Spleen (tissue), 11 donors: ENCODE data around the gene SERPINB12. TPM values are rescaled to one million over a fixed set of nuclear protein-coding genes. Genes with fewer than 3 reads are reported as not detected.

Source experiments
- DNase-seq: peaks from one replicate; pipeline ENCODE4 v3.0.0-alpha.2; 2020
- H3K27ac ChIP-seq, 8 donors: fragments of 200-600 bp; sonication (generic) in 7 of 8; 1 replicate in 4 of 8; 2 replicates in 4 of 8; pipeline versions ENCODE4 v1.5.0 to v1.8.0; 2016 to 2021; ENCODE audit warnings: inconsistent platforms in 4 of 8, mild to moderate bottlenecking in 4 of 8, moderate library complexity in 1 of 8
- H3K27me3 ChIP-seq, 7 donors: fragments of 200-600 bp; sonication (generic) in 6 of 7; replicated peaks in 1 of 7; 1 replicate in 4 of 7; 2 replicates in 3 of 7; pipeline versions ENCODE4 v1.5.0 to v1.8.0; 2016 to 2021; ENCODE audit warnings: inconsistent platforms in 3 of 7, mild to moderate bottlenecking in 1 of 7
- H3K36me3 ChIP-seq, 6 donors: fragments of 200-600 bp; sonication (generic) in 5 of 6; 1 replicate in 4 of 6; 2 replicates in 2 of 6; pipeline versions ENCODE4 v1.5.0 to v1.8.0; 2016 to 2021; ENCODE audit warnings: inconsistent platforms in 2 of 6
- H3K4me1 ChIP-seq, 6 donors: fragments of 200-600 bp; sonication (generic) in 5 of 6; 1 replicate in 3 of 6; 2 replicates in 3 of 6; pipeline versions ENCODE4 v1.5.0 to v1.8.0; 2016 to 2021; ENCODE audit warnings: inconsistent platforms in 3 of 6
- H3K4me3 ChIP-seq, 8 donors: fragments of 200-600 bp; sonication (generic) in 7 of 8; 1 replicate in 4 of 8; 2 replicates in 4 of 8; pipeline versions ENCODE4 v1.5.0 to v1.8.0; 2016 to 2021; ENCODE audit warnings: inconsistent platforms in 4 of 8, mild to moderate bottlenecking in 4 of 8, moderate library complexity in 2 of 8
- H3K9me3 ChIP-seq, 8 donors: fragments of 200-600 bp; sonication (generic) in 7 of 8; 1 replicate in 4 of 8; 2 replicates in 4 of 8; pipeline versions ENCODE4 v1.5.0 to v1.8.0; 2016 to 2021; ENCODE audit warnings: inconsistent platforms in 4 of 8
- CTCF ChIP-seq, 11 experiments: fragments of 200-600 bp in 7 of 11; fragments of 450-650 bp in 4 of 11; sonication (generic) in 4 of 11; IDR thresholded peaks in 8 of 11; conservative IDR thresholded peaks in 3 of 11; 1 replicate in 7 of 11; 2 replicates in 4 of 11; pipeline versions ENCODE4 v1.4.0 to v1.8.0; 2016 to 2021; ENCODE audit warnings: antibody characterized with exemption in 11 of 11, inconsistent platforms in 4 of 11, mild to moderate bottlenecking in 1 of 11
- POLR2A ChIP-seq, 3 donors: fragments of 450-650 bp; IDR thresholded peaks; one replicate each; pipeline ENCODE4 v1.5.1; 2017; ENCODE audit warnings: antibody characterized with exemption in 3 of 3, mild to moderate bottlenecking in 1 of 3
- POLR2AphosphoS5 ChIP-seq, 3 donors: sonication (generic); formaldehyde crosslinking; IDR thresholded peaks; one replicate each; pipeline ENCODE4 v1.5.1; 2017; ENCODE audit warnings: antibody characterized with exemption in 3 of 3
- WGBS, 5 donors: extraction: QIAGEN DNeasy Blood & Tissue Kit in 3 of 5; methylation state at CpG; one replicate each; pipeline versions ENCODE4 v1.1.5 to v1.1.7; 2013 to 2018; 5-methylcytosine and 5-hydroxymethylcytosine counted together
- intact Hi-C: fragments of 100-400 bp; cut with DNase I; formaldehyde crosslinking; loops from one replicate; pipeline ENCODE4 v1.15.0; 2023; ENCODE audit warnings: low total_unique reads
- polyA plus RNA-seq, 3 donors: library from polyadenylated mRNA; stranded (reverse); fragments of 200-250 nt; gene quantifications; one replicate each; pipeline ENCODE4 v1.2.1, GENCODE V29; 2013
- total RNA-seq, 7 donors: library from RNA; depleted of rRNA in 3 of 7; stranded (reverse); fragments of >200 nt in 3 of 7; fragmentation: NEBNext Ultra II Directional in 4 of 7; extraction: Animal tissue kit (Norgen Biotek cat#: 25700) in 4 of 7; gene quantifications; one replicate each; pipeline versions ENCODE4 v1.1.0 to v1.2.1, GENCODE V29; 2016 to 2021
- donor health status: healthy with polysubstance abuse.
- donor health status: DM: no; HTN: no; CAD: no; lungs with moderate emphysema.
- donor health status: DM: no; HTN: no; CAD: no.
- donor health status: Bipolar disorder and iron deficiency.
- donor health status: healthy.
- donor health status: DM: no; HTN: no; CAD: no.
- donor health status: DM: yes; HTN: yes; CAD: no.

The SERPINB12 gene
- total and polyA plus RNA-seq, 10 donors: not detected

- H3K27me3 ChIP-seq: no peaks in the 10 kb centered on the region
- H3K4me1 ChIP-seq: no peaks in the 10 kb centered on the region
- no peaks in the 10 kb centered on the region for H3K36me3 ChIP-seq
- TF ChIP-seq POLR2A (IDR thresholded peaks at IDR 0.05) (no peak), CTCF (IDR thresholded peaks at IDR 0.05 in 8 of 11, conservative IDR thresholded peaks at IDR 0.05 in 3 of 11) (no peak), POLR2AphosphoS5 (IDR thresholded peaks at IDR 0.05) (no peak)
- H3K27ac ChIP-seq: no peak overlapping the region
- DNase-seq: no peak
- intact Hi-C loops: no loop called here
- no peak overlapping the region for H3K4me3 ChIP-seq
- no peaks in the 10 kb centered on the region for H3K9me3 ChIP-seq
- 0 to 32% (median 2%) methylated on average over 1 of the region's 1 CpG for WGBS, 5 donors
These were observed 61.6 kb downstream of the SERPINB12 start for GRCh38 chr18:63603772-63604171.

- H3K4me3 ChIP-seq: no peak overlapping the region
- H3K27me3 ChIP-seq: no peaks in the 10 kb centered on the region
- H3K27ac ChIP-seq: no peak overlapping the region
- TF ChIP-seq CTCF (IDR thresholded peaks at IDR 0.05 in 8 of 11, conservative IDR thresholded peaks at IDR 0.05 in 3 of 11): no peak
- no peak for TF ChIP-seq POLR2AphosphoS5 (IDR thresholded peaks at IDR 0.05)
- TF ChIP-seq POLR2A (IDR thresholded peaks at IDR 0.05): no peak
- DNase-seq: no peak
- no peaks in the 10 kb centered on the region for H3K4me1 ChIP-seq
- H3K9me3 ChIP-seq: no peaks in the 10 kb centered on the region
- H3K36me3 ChIP-seq: no peaks in the 10 kb centered on the region
- 53 to 81% (median 78%) methylated on average over 4 of the region's 4 CpGs for WGBS, 5 donors
- intact Hi-C loops: no loop called here
These were observed 62.8 kb downstream of the SERPINB12 start for GRCh38 chr18:63604791-63605567.

- WGBS, 5 donors: 81 to 95% (median 88%) methylated on average over 3 of the region's 3 CpGs
These were observed 64.4 kb downstream of the SERPINB12 start for GRCh38 chr18:63606526-63606925.

More at GRCh38 chr18:63606526-63606925, 64.4 kb downstream of the SERPINB12 start:
- Histone ChIP-seq H3K4me1 (no peaks in the 10 kb centered on the region), H3K36me3 (no peaks in the 10 kb centered on the region), H3K4me3 (no peak overlapping the region), H3K27ac (no peak overlapping the region), H3K27me3 (no peaks in the 10 kb centered on the region), H3K9me3 (no peaks in the 10 kb centered on the region)
- no peak for TF ChIP-seq POLR2A (IDR thresholded peaks at IDR 0.05)
- TF ChIP-seq CTCF (IDR thresholded peaks at IDR 0.05 in 8 of 11, conservative IDR thresholded peaks at IDR 0.05 in 3 of 11): no peak
- no peak for TF ChIP-seq POLR2AphosphoS5 (IDR thresholded peaks at IDR 0.05)
- intact Hi-C loops: no loop called here
- no peak for DNase-seq
